ENCODE data around the gene RXRA.

GRCh38 chr9:134425812-134426211, 99.6 kb downstream of the RXRA start:
- TF ChIP-seq POLR2AphosphoS5 (IDR thresholded peaks at IDR 0.05) (no peak), CTCF (IDR thresholded peaks at IDR 0.05) (no peak)
